Naive thymus-derived CD4-positive, alpha-beta T cell (primary cell): ENCODE measurements around the gene ZFP57. TPM values are rescaled to one million over a fixed set of nuclear protein-coding genes. Genes with fewer than 3 reads are reported as not detected.

Experiments
- ATAC-seq: fragments of 150-1000 bp; cut with Tn5 transposase; 2 replicates; pipeline ENCODE4 v1.10.0; 2021; ENCODE audit warnings: mild to moderate bottlenecking, moderate library complexity
- CTCF ChIA-PET: fragments of 350-600 bp; sonication (Branson Sonifier 250); formaldehyde crosslinking; loops from one replicate; lab custom pipeline; 2021; ENCODE audit warnings: antibody characterized with exemption; lab: Charles Lee
- POLR2A ChIA-PET: fragments of 350-600 bp; sonication (Branson Sonifier 250); formaldehyde crosslinking; loops from one replicate; lab custom pipeline; 2021; ENCODE audit warnings: antibody characterized with exemption, inconsistent platforms; lab: Charles Lee
- DNase-seq, 9 donors: peaks; one replicate each; pipeline versions ENCODE4 v3.0.0 to v3.0.0-alpha.2; 2020 to 2022; ENCODE audit warnings: mixed read lengths in 1 of 9
- H3K27ac ChIP-seq: one replicate; pipeline ENCODE4 v1.7.0; 2013; ENCODE audit warnings: mild to moderate bottlenecking, low read depth, low read length, moderate library complexity
- H3K27me3 ChIP-seq, 2 donors: one replicate each; pipeline ENCODE4 v1.7.0; 2013; ENCODE audit warnings: low read length in 2 of 2, mild to moderate bottlenecking in 2 of 2, moderate library complexity in 2 of 2; ENCODE audit not compliant: control insufficient read depth in 2 of 2, insufficient read depth in 2 of 2
- H3K36me3 ChIP-seq, 3 experiments: 1 replicate in 2 of 3; 2 replicates in 1 of 3; pipeline ENCODE4 v1.7.0; 2013; ENCODE audit warnings: low read length in 3 of 3, mild to moderate bottlenecking in 3 of 3, moderate library complexity in 1 of 3; ENCODE audit not compliant: insufficient read depth in 3 of 3, control insufficient read depth in 2 of 3
- H3K4me1 ChIP-seq, 2 donors: one replicate each; pipeline ENCODE4 v1.7.0; 2013; ENCODE audit warnings: low read length in 2 of 2, mild to moderate bottlenecking in 2 of 2, moderate library complexity in 1 of 2; ENCODE audit not compliant: control insufficient read depth in 2 of 2, insufficient read depth in 2 of 2
- H3K4me3 ChIP-seq: 2 replicates; pipeline ENCODE4 v1.7.0; 2013; ENCODE audit warnings: mild to moderate bottlenecking, low read length
- H3K9me3 ChIP-seq, 3 experiments: 1 replicate in 2 of 3; 2 replicates in 1 of 3; pipeline ENCODE4 v1.7.0; 2013; ENCODE audit warnings: low read length in 3 of 3; ENCODE audit not compliant: control insufficient read depth in 2 of 3
- H3K27ac Mint-ChIP-seq, 9 donors: one replicate each; pipeline ENCODE4 v1.8.0; 2020 to 2022; ENCODE audit warnings: mixed read lengths in 9 of 9, mild to moderate bottlenecking in 8 of 9, moderate library complexity in 5 of 9, inconsistent platforms in 2 of 9
- H3K27me3 Mint-ChIP-seq, 5 donors: one replicate each; pipeline ENCODE4 v1.8.0; 2021 to 2022; ENCODE audit warnings: mixed read lengths in 5 of 5, mild to moderate bottlenecking in 1 of 5
- H3K36me3 Mint-ChIP-seq, 5 donors: one replicate each; pipeline ENCODE4 v1.8.0; 2020 to 2022; ENCODE audit warnings: mixed read lengths in 5 of 5, mild to moderate bottlenecking in 3 of 5, inconsistent platforms in 1 of 5
- H3K4me1 Mint-ChIP-seq, 7 donors: one replicate each; pipeline ENCODE4 v1.8.0; 2020 to 2022; ENCODE audit warnings: mixed read lengths in 7 of 7, mild to moderate bottlenecking in 3 of 7, inconsistent platforms in 1 of 7
- H3K4me3 Mint-ChIP-seq, 10 donors: one replicate each; pipeline ENCODE4 v1.8.0; 2020 to 2022; ENCODE audit warnings: mild to moderate bottlenecking in 10 of 10, mixed read lengths in 10 of 10, moderate library complexity in 6 of 10, inconsistent platforms in 2 of 10
- H3K9me3 Mint-ChIP-seq, 11 donors: one replicate each; pipeline ENCODE4 v1.8.0; 2020 to 2022; ENCODE audit warnings: mixed read lengths in 11 of 11, mild to moderate bottlenecking in 4 of 11, inconsistent platforms in 1 of 11, moderate library complexity in 1 of 11
- intact Hi-C, 2 donors: fragments of 100-400 bp; cut with micrococcal nuclease; formaldehyde crosslinking; loops; one replicate each; pipeline ENCODE4 v1.15.1; 2023
- polyA plus RNA-seq, 2 donors: library from polyadenylated mRNA; unstranded; fragments of 300-500 nt; fragmentation: Illumina TruSeq; gene quantifications; one replicate each; pipeline ENCODE4 v1.2.3, GENCODE V29; 2021
- total RNA-seq, 6 experiments: library from RNA in 5 of 6; stranded (reverse) in 5 of 6; gene quantifications; 1 replicate in 5 of 6; 2 replicates in 1 of 6; pipeline ENCODE4 v1.2.3 and lab custom pipeline; 2021 to 2026

Gene ZFP57
- total and polyA plus RNA-seq, 7 experiments from 2014 or later: 1.7 to 3.3 (median 2.3) TPM; not detected in 4

GRCh38 chr6:29655658-29656057 lies 25.3 kb downstream of the ZFP57 start:
- POLR2A ChIA-PET: no interaction called here
- intact Hi-C loops: no loop called here
- DNase-seq (no peak), ATAC-seq (no peak)
- H3K4me3 Mint-ChIP-seq: no peak overlapping the region
- no peaks in the 10 kb centered on the region for H3K9me3 Mint-ChIP-seq
- H3K27me3 ChIP-seq: no peaks in the 10 kb centered on the region
- no peak overlapping the region for H3K27ac Mint-ChIP-seq
- no peak overlapping the region for H3K27ac ChIP-seq
- H3K36me3 Mint-ChIP-seq: no peaks in the 10 kb centered on the region
- H3K4me1 Mint-ChIP-seq: peaks cover 0 to 6% (median 6%) of the 10 kb centered on the region in 7 donors
- no peaks in the 10 kb centered on the region for H3K36me3 ChIP-seq
- H3K9me3 ChIP-seq: no peaks in the 10 kb centered on the region
- CTCF ChIA-PET: interaction anchor here (0.6 to 4.7 kb wide), 3 partner anchors 9 to 178 kb away, joined by 3 to 39 read pairs (median 3); no protein-coding TSS in a partner anchor
- H3K4me3 ChIP-seq: no peak overlapping the region
- H3K27me3 Mint-ChIP-seq: peaks cover 16 to 35% (median 24%) of the 10 kb centered on the region in 5 donors
- no peaks in the 10 kb centered on the region for H3K4me1 ChIP-seq

GRCh38 chr6:29653452-29654038 lies 27.4 kb downstream of the ZFP57 start:
- no peak overlapping the region for H3K4me3 ChIP-seq
- peaks cover 0 to 2% (median 0%) of the 10 kb centered on the region in 11 donors for H3K9me3 Mint-ChIP-seq
- peaks cover 4 to 7% of the 10 kb centered on the region in 2 donors for H3K4me1 ChIP-seq
- no peak overlapping the region for H3K27ac Mint-ChIP-seq
- H3K4me1 Mint-ChIP-seq: peaks cover 5 to 21% (median 15%) of the 10 kb centered on the region in 7 donors
- H3K27me3 Mint-ChIP-seq: peaks cover 9 to 32% (median 18%) of the 10 kb centered on the region in 5 donors
- CTCF ChIA-PET: interaction anchor here (0.6 to 4.7 kb wide), 26 partner anchors 11 to 1114 kb away, joined by 3 to 47 read pairs (median 4); partner anchors contain the start of gene GABBR1
- H3K9me3 ChIP-seq: no peaks in the 10 kb centered on the region
- no peaks in the 10 kb centered on the region for H3K36me3 ChIP-seq
- no peak overlapping the region for H3K4me3 Mint-ChIP-seq
- DNase-seq (peak in 7 of 9 donors; percentile 41 to 70 (median 62)), ATAC-seq (peak; percentile 33)
- H3K36me3 Mint-ChIP-seq: no peaks in the 10 kb centered on the region
- POLR2A ChIA-PET: interaction anchor here (0.7 to 2.7 kb wide), 12 partner anchors 10 to 962 kb away, joined by 3 to 11 read pairs (median 4); partner anchors contain the start of gene GABBR1
- no peak overlapping the region for H3K27ac ChIP-seq
- H3K27me3 ChIP-seq: no peaks in the 10 kb centered on the region
- intact Hi-C loops: loop anchor here (1.0 to 5.0 kb wide), 5 partner anchors 25 to 314 kb away; partner anchors contain the start of gene HLA-F (in 2 of the 2)

GRCh38 chr6:29652198-29652584 lies 28.8 kb downstream of the ZFP57 start:
- ChIA-PET POLR2A (interaction anchor here (1.6 kb wide), 1 partner anchor 10 kb away, joined by 6 read pairs; no protein-coding TSS in a partner anchor), CTCF (interaction anchor here (1.0 to 4.7 kb wide), 6 partner anchors 9 to 104 kb away, joined by 3 to 47 read pairs (median 6); no protein-coding TSS in a partner anchor)
- H3K4me1 Mint-ChIP-seq: peaks cover 5 to 21% (median 15%) of the 10 kb centered on the region in 7 donors
- intact Hi-C loops: loop anchor here (5.0 kb wide), 3 partner anchors 55 to 315 kb away; partner anchors contain the start of gene HLA-F (in 2 of the 2)
- Histone ChIP-seq H3K9me3 (no peaks in the 10 kb centered on the region), H3K27ac (no peak overlapping the region), H3K4me1 (peaks cover 4 to 7% of the 10 kb centered on the region in 2 donors), H3K36me3 (no peaks in the 10 kb centered on the region), H3K4me3 (no peak overlapping the region), H3K27me3 (no peaks in the 10 kb centered on the region)
- no peak overlapping the region for H3K4me3 Mint-ChIP-seq
- H3K27me3 Mint-ChIP-seq: peaks cover 0 to 23% (median 9%) of the 10 kb centered on the region in 5 donors
- no peaks in the 10 kb centered on the region for H3K36me3 Mint-ChIP-seq
- DNase-seq: no peak
- ATAC-seq: no peak
- H3K27ac Mint-ChIP-seq: no peak overlapping the region
- peaks cover 0 to 2% (median 0%) of the 10 kb centered on the region in 11 donors for H3K9me3 Mint-ChIP-seq

GRCh38 chr6:29651413-29652197 lies 29.3 kb downstream of the ZFP57 start:
- no peak overlapping the region for H3K27ac ChIP-seq
- DNase-seq (peak in 5 of 9 donors; percentile 35 to 56 (median 44)), ATAC-seq (no peak)
- H3K4me3 Mint-ChIP-seq: peak overlapping the region in 3 of 10 donors; percentile 15 to 55 (median 19)
- intact Hi-C loops: loop anchor here (2.0 to 5.0 kb wide), 6 partner anchors 56 to 415 kb away; partner anchors contain the start of genes HLA-F (in 2 of the 2) and PPP1R11 (in 1 of the 2)
- no peaks in the 10 kb centered on the region for H3K36me3 Mint-ChIP-seq
- no peaks in the 10 kb centered on the region for H3K9me3 ChIP-seq
- H3K4me3 ChIP-seq: no peak overlapping the region
- H3K27ac Mint-ChIP-seq: peak overlapping the region in 5 of 9 donors; percentile 2 to 81 (median 23)
- peaks cover 0 to 2% (median 0%) of the 10 kb centered on the region in 11 donors for H3K9me3 Mint-ChIP-seq
- H3K4me1 ChIP-seq: peaks cover 4 to 7% of the 10 kb centered on the region in 2 donors
- H3K27me3 ChIP-seq: no peaks in the 10 kb centered on the region
- POLR2A ChIA-PET: interaction anchor here (0.7 to 2.7 kb wide), 4 partner anchors 10 to 24 kb away, joined by 3 to 20 read pairs (median 4); no protein-coding TSS in a partner anchor
- peaks cover 5 to 21% (median 15%) of the 10 kb centered on the region in 7 donors for H3K4me1 Mint-ChIP-seq
- CTCF ChIA-PET: interaction anchor here (0.7 to 4.7 kb wide), 9 partner anchors 9 to 408 kb away, joined by 3 to 47 read pairs (median 11); no protein-coding TSS in a partner anchor
- H3K27me3 Mint-ChIP-seq: peaks cover 0 to 21% (median 9%) of the 10 kb centered on the region in 5 donors
- H3K36me3 ChIP-seq: no peaks in the 10 kb centered on the region

GRCh38 chr6:29649701-29650673 lies 31.0 kb downstream of the ZFP57 start:
- Mint-ChIP-seq H3K4me3 (peak overlapping the region; percentile 74 to 98 (median 96)), H3K4me1 (peaks cover 5 to 21% (median 13%) of the 10 kb centered on the region in 7 donors), H3K9me3 (peaks cover 0 to 2% (median 0%) of the 10 kb centered on the region in 11 donors), H3K27ac (peak overlapping the region; percentile 95 to 100 (median 100)), H3K36me3 (no peaks in the 10 kb centered on the region), H3K27me3 (peaks cover 0 to 11% (median 2%) of the 10 kb centered on the region in 5 donors)
- ChIA-PET CTCF (interaction anchor here (0.7 to 2.9 kb wide), 23 partner anchors 9 to 481 kb away, joined by 3 to 29 read pairs (median 4); partner anchors contain the start of genes GABBR1 and OR2H2), POLR2A (interaction anchor here (0.5 to 2.7 kb wide), 15 partner anchors 10 to 1548 kb away, joined by 3 to 39 read pairs (median 3); partner anchors contain the start of genes GABBR1 and TRIM26)
- peak overlapping the region; percentile 94 for H3K27ac ChIP-seq
- no peaks in the 10 kb centered on the region for H3K27me3 ChIP-seq
- ATAC-seq (peak; percentile 95), DNase-seq (peak; percentile 88 to 99 (median 97))
- peaks cover 4 to 7% of the 10 kb centered on the region in 2 donors for H3K4me1 ChIP-seq
- intact Hi-C loops: loop anchor here (1.0 to 5.0 kb wide), 10 partner anchors 9 to 417 kb away; partner anchors contain the start of genes GABBR1 (in 2 of the 2), HLA-F (in 2 of the 2) and PPP1R11 (in 1 of the 2)
- peak overlapping the region; percentile 83 for H3K4me3 ChIP-seq
- H3K9me3 ChIP-seq: no peaks in the 10 kb centered on the region
- no peaks in the 10 kb centered on the region for H3K36me3 ChIP-seq
